Testis (tissue), 3 donors: ENCODE data around the gene DBN1. TPM values are rescaled to one million over a fixed set of nuclear protein-coding genes. Genes with fewer than 3 reads are reported as not detected.

Source experiments
- DNase-seq: peaks from one replicate; pipeline ENCODE4 v3.0.0-alpha.2; 2019
- H3K27ac ChIP-seq, 2 donors: fragments of 200-600 bp; sonication (generic); one replicate each; pipeline ENCODE4 v1.5.1; 2019
- H3K27me3 ChIP-seq: fragments of 200-600 bp; sonication (generic); one replicate; pipeline ENCODE4 v1.5.1; 2019
- H3K36me3 ChIP-seq: fragments of 200-600 bp; sonication (generic); one replicate; pipeline ENCODE4 v1.5.1; 2017; ENCODE audit warnings: low read depth; ENCODE audit errors: missing control alignments
- H3K4me1 ChIP-seq: fragments of 200-600 bp; sonication (generic); one replicate; pipeline ENCODE4 v1.5.1; 2019
- H3K4me3 ChIP-seq, 2 donors: fragments of 200-600 bp; sonication (generic); one replicate each; pipeline ENCODE4 v1.5.1; 2017 to 2019
- H3K9me3 ChIP-seq: fragments of 200-600 bp; sonication (generic); one replicate; pipeline ENCODE4 v1.5.1; 2017
- CTCF ChIP-seq, 3 experiments: fragments of 450-650 bp in 2 of 3; fragments of 200-600 bp in 1 of 3; sonication (generic) in 1 of 3; IDR thresholded peaks; one replicate each; pipeline ENCODE4 v1.5.1; 2016 to 2019; ENCODE audit warnings: antibody characterized with exemption in 3 of 3, mild to moderate bottlenecking in 2 of 3, moderate library complexity in 1 of 3
- POLR2A ChIP-seq: fragments of 450-650 bp; IDR thresholded peaks from one replicate; pipeline ENCODE4 v1.6.1; 2017; ENCODE audit warnings: antibody characterized with exemption, mild to moderate bottlenecking, moderate library complexity
- WGBS, 2 donors: methylation state at CpG; one replicate each; pipeline ENCODE4 v1.1.5; 2018; 5-methylcytosine and 5-hydroxymethylcytosine counted together
- intact Hi-C: fragments of 100-400 bp; cut with DNase I; formaldehyde crosslinking; loops from one replicate; pipeline ENCODE4 v1.15.1; 2023; ENCODE audit warnings: low total_unique reads
- polyA plus RNA-seq: library from polyadenylated mRNA; stranded (reverse); fragments of 350-450 nt; fragmentation: Illumina TruSeq; extraction: RNeasy Lipid Tissue Mini Kit (QIAGEN cat#74804); gene quantifications from one replicate; pipeline ENCODE4 v1.2.3, GENCODE V29; 2014; ENCODE audit warnings: low read depth, low replicate concordance; ENCODE audit not compliant: insufficient read depth
- total RNA-seq, 2 donors: library from RNA; depleted of rRNA; stranded (reverse); fragments of >200 nt; gene quantifications; one replicate each; pipeline ENCODE4 v1.2.3, GENCODE V29; 2016

The DBN1 gene
- total and polyA plus RNA-seq, 3 donors from 2014 or later: 50.5 to 83.1 (median 69.6) TPM

GRCh38 chr5:177434942-177435738 lies 38.3 kb downstream of the DBN1 start:
- no peak for DNase-seq
- no peak overlapping the region for H3K4me3 ChIP-seq
- H3K36me3 ChIP-seq: no peaks in the 10 kb centered on the region
- no peaks in the 10 kb centered on the region for H3K4me1 ChIP-seq
- no peak overlapping the region for H3K27ac ChIP-seq
- TF ChIP-seq CTCF (IDR thresholded peaks at IDR 0.05) (no peak), POLR2A (no peak)
- H3K27me3 ChIP-seq: no peaks in the 10 kb centered on the region
- intact Hi-C loops: no loop called here
- 80 to 91% methylated on average over 16 to 20 of the region's 20 CpGs for WGBS, 2 donors
- no peaks in the 10 kb centered on the region for H3K9me3 ChIP-seq

GRCh38 chr5:177434437-177434836 lies 39.0 kb downstream of the DBN1 start:
- no peaks in the 10 kb centered on the region for H3K27me3 ChIP-seq
- H3K4me1 ChIP-seq: no peaks in the 10 kb centered on the region
- intact Hi-C loops: no loop called here
- H3K27ac ChIP-seq: no peak overlapping the region
- H3K36me3 ChIP-seq: no peaks in the 10 kb centered on the region
- no peak overlapping the region for H3K4me3 ChIP-seq
- TF ChIP-seq CTCF (IDR thresholded peaks at IDR 0.05) (no peak), POLR2A (no peak)
- WGBS, 2 donors: 82 to 90% methylated on average over 2 to 8 of the region's 8 CpGs
- no peaks in the 10 kb centered on the region for H3K9me3 ChIP-seq
- DNase-seq: no peak

DNA sequence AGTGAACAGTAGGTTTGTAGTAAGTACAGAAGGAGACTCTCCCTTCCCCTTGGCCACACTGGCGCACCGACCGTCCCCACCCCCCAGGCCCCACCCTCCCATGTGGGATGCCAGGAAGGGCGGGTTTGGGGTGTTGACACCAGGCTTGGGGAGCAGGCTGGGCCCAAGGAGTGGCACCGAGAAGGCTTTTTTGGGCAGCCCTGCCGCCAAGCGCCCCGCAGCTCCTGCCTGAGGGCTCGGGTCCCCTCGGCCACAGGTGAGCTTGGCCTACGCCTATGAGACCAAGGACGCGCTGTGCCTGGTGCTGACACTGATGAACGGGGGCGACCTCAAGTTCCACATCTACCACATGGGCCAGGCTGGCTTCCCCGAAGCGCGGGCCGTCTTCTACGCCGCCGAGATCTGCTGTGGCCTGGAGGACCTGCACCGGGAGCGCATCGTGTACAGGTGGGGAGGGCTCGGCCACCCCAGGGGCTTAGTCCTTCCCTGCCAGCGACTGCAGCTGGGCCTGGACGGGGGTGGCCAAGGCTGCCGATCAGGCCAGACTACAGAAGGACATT lies 39.7 kb downstream of the DBN1 start:
- H3K4me1 ChIP-seq: no peaks in the 10 kb centered on the region
- no peak for DNase-seq
- no peak overlapping the region for H3K4me3 ChIP-seq
- H3K27me3 ChIP-seq: no peaks in the 10 kb centered on the region
- no peaks in the 10 kb centered on the region for H3K9me3 ChIP-seq
- TF ChIP-seq CTCF (IDR thresholded peaks at IDR 0.05) (no peak), POLR2A (no peak)
- WGBS, 2 donors: 89 to 94% methylated on average over 19 to 29 of the region's 29 CpGs
- no peaks in the 10 kb centered on the region for H3K36me3 ChIP-seq
- H3K27ac ChIP-seq: no peak overlapping the region
- intact Hi-C loops: no loop called here

DNA sequence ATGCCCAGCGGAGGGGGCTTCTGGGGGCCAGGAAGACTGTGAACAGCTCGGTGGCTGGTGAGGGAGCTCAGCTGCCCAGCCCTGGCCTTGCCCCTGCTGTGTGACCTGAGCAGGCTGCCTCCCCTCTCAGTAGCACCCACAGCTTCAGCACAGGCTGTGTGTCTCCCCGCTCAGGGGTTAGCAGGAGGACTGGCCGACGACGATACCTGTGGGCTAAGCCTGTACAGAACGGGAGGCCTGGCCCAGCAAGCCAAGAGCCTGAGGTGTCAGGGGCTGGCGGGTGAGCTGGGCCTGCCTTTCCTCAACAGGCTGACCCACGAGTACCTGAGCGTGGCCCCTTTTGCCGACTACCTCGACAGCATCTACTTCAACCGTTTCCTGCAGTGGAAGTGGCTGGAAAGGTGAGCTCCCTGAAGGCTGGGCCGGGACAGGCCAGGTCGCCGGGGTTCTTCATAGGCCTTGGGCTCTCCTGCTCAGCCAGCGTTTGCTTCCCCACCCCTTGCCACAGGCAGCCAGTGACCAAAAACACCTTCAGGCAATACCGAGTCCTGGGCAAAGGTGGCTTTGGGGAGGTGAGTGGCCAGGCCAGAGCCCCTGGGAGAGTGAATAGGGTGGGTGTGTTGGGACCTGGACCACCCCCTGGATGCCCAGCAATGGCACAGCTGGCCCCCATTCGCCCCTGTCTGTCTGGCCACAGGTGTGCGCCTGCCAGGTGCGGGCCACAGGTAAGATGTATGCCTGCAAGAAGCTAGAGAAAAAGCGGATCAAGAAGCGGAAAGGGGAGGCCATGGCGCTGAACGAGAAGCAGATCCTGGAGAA lies 40.4 kb downstream of the DBN1 start:
- Histone ChIP-seq H3K27me3 (no peaks in the 10 kb centered on the region), H3K27ac (no peak overlapping the region), H3K4me3 (no peak overlapping the region), H3K36me3 (no peaks in the 10 kb centered on the region), H3K9me3 (no peaks in the 10 kb centered on the region), H3K4me1 (no peaks in the 10 kb centered on the region)
- intact Hi-C loops: no loop called here
- DNase-seq: no peak
- no peak for TF ChIP-seq POLR2A
- no peak for TF ChIP-seq CTCF (IDR thresholded peaks at IDR 0.05)
- WGBS, 2 donors: 93 to 94% methylated on average over 17 to 25 of the region's 25 CpGs
